Esophagus muscularis mucosa (tissue), 3 donors: ENCODE data around the gene SEMA4B.

ENCODE experiments used
- POLR2AphosphoS5 ChIP-seq, 2 donors: sonication (generic); formaldehyde crosslinking; IDR thresholded peaks; one replicate each; pipeline ENCODE4 v1.6.1; 2017; ENCODE audit warnings: antibody characterized with exemption in 2 of 2
- TF ChIP-seq, protein P1 (sequence below), 3 experiments: fragments of 200-600 bp in 2 of 3; fragments of 450-650 bp in 1 of 3; sonication (generic) in 2 of 3; IDR thresholded peaks; one replicate each; pipeline ENCODE4 v1.5.1; 2017 to 2019; ENCODE audit warnings: antibody characterized with exemption in 3 of 3, mild to moderate bottlenecking in 2 of 3, moderate library complexity in 1 of 3

DNA sequence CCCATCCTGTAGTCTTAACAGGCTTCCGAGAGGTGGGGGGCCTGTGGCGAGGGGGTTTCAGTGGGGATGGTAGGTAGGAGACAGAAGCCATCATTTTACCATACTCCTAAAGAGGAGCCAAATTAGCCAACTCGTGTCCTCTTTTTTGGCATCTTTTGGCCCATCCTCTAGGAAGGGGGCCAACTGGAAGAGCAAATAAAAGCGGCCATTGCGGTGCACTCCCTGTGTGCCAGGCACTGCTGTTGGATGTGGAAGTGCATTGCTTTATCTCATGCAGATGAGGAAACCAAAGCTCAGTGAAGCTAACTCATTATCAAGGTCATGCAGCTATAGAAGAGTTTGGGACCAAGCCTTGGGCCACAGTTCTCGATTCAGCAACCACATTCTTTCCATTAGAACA lies 6.1 kb downstream of the SEMA4B start:
- TF ChIP-seq POLR2AphosphoS5 (IDR thresholded peaks at IDR 0.05) = no peak
- TF ChIP-seq, protein P1, sequence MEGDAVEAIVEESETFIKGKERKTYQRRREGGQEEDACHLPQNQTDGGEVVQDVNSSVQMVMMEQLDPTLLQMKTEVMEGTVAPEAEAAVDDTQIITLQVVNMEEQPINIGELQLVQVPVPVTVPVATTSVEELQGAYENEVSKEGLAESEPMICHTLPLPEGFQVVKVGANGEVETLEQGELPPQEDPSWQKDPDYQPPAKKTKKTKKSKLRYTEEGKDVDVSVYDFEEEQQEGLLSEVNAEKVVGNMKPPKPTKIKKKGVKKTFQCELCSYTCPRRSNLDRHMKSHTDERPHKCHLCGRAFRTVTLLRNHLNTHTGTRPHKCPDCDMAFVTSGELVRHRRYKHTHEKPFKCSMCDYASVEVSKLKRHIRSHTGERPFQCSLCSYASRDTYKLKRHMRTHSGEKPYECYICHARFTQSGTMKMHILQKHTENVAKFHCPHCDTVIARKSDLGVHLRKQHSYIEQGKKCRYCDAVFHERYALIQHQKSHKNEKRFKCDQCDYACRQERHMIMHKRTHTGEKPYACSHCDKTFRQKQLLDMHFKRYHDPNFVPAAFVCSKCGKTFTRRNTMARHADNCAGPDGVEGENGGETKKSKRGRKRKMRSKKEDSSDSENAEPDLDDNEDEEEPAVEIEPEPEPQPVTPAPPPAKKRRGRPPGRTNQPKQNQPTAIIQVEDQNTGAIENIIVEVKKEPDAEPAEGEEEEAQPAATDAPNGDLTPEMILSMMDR (IDR thresholded peaks at IDR 0.05) = no peak
